GM21381 (cell line): ENCODE data around the gene SCAMP3.
A peak's percentile ranks its signal among the peaks of the same experiment; 100 is the strongest.

Experiments
- ATAC-seq: cut with Tn5 transposase; IDR thresholded peaks from one replicate; pipeline ENCODE4 v1.9.1; 2021; ENCODE audit warnings: mild to moderate bottlenecking, moderate library complexity; ENCODE audit not compliant: unreplicated experiment

SCAMP3 gene

DNA sequence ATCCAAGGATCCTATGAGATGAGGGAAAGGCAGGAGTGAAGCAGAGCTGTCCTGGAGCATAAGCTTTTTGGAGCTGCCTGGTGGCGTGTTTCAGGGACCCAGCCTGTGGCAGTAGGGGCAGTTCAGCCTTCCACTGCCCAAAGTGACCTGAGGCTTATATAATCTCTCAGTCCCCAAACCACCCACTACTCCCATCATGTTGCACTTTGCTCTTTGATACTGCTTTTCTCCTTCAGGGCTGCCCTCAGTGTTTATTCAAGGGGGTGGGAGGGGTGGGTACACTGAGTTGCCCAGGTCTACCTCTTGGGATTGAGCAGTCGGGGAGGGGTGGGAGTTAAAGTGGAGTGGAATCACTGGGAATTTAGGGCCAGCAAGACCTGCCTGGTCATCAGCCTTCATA, 24.4 kb upstream of the SCAMP3 start:
- ATAC-seq = no peak

DNA sequence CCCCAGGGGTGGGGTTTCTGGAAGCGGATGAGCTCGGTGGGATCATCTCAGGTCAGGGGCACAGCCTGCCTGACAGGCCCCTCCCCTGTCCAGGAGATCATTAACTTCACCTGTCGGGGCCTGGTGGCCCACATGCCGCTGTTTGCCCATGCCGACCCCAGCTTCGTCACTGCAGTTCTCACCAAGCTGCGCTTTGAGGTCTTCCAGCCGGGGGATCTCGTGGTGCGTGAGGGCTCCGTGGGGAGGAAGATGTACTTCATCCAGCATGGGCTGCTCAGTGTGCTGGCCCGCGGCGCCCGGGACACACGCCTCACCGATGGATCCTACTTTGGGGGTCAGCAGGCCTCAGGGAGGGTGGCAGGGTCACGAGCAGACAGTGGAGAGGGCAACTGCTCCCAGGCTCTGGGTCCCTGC, 23.5 kb upstream of the SCAMP3 start:
- no peak for ATAC-seq

DNA sequence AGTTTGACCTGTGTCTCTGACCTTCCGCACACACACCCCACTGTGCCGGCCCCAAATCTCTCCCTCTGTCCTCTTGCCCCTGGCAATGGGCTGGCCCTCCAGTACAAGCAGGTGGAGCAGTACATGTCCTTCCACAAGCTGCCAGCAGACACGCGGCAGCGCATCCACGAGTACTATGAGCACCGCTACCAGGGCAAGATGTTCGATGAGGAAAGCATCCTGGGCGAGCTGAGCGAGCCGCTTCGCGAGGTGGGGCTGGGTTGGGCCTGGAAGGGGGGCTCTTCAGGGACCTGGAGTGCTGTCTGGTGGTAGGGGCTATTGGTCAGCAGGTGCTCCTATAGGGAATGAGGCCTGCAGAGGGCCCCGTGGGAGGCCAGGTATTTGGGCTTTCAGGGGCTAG, 22.9 kb upstream of the SCAMP3 start:
- ATAC-seq = no peak

DNA sequence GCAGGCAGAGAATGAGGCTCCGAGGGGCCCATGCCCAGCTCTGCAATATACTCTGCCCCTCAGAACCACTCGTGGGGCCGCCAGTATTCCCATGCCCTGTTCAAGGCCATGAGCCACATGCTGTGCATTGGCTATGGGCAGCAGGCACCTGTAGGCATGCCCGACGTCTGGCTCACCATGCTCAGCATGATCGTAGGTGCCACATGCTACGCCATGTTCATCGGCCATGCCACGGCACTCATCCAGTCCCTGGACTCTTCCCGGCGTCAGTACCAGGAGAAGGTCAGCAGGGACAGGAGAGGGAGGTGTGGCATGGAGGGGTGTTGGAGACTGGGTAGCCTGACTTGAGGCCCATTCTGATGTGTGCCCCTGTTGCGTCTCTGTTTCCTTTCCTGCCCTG, 22.3 kb upstream of the SCAMP3 start:
- no peak for ATAC-seq

DNA sequence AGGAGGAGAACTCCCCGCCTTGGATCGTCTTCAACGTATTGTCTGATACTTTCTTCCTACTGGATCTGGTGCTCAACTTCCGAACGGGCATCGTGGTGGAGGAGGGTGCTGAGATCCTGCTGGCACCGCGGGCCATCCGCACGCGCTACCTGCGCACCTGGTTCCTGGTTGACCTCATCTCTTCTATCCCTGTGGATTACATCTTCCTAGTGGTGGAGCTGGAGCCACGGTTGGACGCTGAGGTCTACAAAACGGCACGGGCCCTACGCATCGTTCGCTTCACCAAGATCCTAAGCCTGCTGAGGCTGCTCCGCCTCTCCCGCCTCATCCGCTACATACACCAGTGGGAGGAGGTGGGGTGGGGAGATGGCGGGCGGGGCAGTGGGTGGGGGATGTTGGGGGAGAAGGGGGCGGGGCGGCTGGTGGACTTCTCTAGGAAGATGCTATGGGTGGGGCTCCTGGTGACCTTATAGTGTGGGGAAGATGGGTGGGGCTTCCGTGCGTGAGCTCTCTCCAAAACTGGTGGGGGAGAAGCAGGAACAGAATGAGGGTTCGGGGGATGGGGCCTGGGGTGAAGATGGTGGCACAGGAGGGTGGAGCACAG, 20.4 kb upstream of the SCAMP3 start:
- no peak for ATAC-seq

DNA sequence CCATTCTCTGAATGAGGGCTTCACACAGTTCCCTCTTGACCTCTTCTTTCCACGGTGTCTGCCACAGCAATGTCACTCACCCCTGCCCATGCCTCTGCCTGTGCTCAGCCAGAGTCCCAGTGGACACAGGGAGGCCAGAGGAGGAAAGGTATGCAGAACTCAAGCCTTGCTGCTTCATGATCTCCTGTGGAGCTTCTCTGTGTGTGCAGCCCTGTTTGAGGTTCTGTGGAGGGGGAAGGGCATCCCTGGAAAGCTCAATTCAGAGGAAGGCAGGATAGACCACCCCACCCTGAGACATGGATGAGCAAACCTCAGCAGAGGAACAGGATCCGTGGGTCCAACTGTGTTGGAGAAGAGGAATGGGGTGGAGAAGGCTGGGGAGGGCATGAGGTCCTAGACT, 17.1 kb upstream of the SCAMP3 start:
- no peak for ATAC-seq

DNA sequence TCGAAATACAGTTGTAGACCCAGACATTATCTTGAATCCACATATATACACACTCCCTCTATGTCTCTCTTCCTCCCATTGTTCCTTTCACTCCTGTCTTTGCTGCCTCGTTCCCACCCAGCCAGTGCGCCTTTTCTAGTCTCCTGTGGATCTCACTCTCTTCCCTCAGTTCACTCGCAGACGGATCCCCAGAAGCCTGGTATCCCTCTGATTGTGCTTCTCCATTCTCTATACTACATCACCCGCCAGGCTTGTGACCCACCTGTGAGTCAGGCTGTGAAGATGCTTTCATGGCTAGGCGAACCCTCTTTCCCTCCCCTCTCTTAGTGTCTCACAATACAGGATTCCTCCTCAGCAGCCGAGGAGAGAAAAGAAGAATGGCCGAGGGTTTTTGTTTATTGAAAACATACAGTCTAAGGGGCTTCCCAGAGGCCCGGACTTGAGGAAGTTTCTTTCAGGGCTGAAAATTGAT, 16.6 kb upstream of the SCAMP3 start:
- no peak for ATAC-seq

DNA sequence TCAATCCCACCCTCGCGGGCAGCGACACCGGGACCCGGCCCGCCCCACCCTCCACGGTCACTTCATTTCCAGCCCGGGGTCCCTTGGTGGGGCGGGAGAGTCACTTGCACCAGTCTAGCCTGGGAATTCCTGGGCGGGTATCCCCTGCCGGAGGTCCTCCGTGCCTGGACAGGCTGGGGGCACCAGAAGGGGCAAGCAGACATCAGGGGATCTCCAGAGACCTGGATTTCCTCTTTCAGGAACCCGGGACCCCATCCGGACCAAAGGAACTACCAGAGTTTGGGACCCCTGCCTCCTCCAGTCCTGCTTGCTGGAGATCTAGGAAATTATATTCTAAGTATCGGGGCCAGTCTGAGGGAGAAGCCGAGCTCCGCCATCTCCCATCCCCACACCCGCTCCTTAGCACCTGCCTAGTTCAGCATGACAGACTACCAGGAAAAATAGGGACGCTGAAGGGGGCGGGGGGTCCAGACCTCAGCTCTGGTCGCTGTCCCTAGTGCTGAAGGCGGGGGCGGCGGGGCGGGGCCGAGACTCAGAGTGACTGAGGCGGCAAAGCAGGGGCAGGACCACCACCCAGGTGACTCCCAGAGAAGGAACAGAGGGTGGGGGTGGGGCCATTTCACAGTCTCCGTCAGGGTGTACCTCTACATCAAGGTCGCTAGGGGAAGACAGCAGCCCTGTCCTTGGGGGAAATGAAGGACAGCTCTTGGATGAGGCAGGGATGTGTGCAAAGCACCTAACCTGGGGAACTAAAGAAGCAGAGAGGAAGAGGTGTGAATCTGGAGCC, 15.9 kb upstream of the SCAMP3 start:
- no peak for ATAC-seq

DNA sequence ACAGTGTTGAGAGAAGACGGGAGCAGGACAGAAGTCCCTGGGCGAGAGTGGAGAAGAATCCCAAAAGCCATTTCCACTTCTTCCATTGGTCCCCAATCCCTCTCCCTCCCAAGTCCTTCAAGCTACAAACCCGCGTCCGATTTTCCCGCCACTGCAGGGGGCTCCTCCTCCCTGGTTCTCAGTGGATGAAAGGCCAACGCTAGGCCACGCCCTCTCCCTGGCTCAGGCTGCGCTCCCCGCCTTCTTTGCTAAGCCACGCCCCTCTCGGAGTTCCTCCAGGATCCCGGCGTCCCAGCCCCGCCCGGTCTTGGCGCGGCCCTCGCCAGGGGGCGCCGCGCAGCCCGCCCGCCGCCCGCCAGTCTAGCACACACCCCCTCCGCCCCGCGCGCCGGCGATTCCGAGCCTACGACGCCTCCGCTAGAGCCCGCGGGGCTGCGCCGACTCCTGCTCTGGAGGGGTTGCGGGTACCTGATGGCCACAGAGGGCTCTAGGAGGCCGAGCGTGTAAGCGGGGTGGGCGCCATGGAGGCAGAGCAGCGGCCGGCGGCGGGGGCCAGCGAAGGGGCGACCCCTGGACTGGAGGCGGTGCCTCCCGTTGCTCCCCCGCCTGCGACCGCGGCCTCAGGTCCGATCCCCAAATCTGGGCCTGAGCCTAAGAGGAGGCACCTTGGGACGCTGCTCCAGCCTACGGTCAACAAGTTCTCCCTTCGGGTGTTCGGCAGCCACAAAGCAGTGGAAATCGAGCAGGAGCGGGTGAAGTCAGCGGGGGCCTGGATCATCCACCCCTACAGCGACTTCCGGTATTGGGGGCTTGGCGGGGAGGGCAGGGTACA, 15.1 kb upstream of the SCAMP3 start, which contains the start of gene HCN3:
Gene HCN3 (plus strand): TSS at position 394 of the 832 bp plus-strand sequence. CDS start 128 bp downstream, at position 522.
- peak; percentile 64 for ATAC-seq

DNA sequence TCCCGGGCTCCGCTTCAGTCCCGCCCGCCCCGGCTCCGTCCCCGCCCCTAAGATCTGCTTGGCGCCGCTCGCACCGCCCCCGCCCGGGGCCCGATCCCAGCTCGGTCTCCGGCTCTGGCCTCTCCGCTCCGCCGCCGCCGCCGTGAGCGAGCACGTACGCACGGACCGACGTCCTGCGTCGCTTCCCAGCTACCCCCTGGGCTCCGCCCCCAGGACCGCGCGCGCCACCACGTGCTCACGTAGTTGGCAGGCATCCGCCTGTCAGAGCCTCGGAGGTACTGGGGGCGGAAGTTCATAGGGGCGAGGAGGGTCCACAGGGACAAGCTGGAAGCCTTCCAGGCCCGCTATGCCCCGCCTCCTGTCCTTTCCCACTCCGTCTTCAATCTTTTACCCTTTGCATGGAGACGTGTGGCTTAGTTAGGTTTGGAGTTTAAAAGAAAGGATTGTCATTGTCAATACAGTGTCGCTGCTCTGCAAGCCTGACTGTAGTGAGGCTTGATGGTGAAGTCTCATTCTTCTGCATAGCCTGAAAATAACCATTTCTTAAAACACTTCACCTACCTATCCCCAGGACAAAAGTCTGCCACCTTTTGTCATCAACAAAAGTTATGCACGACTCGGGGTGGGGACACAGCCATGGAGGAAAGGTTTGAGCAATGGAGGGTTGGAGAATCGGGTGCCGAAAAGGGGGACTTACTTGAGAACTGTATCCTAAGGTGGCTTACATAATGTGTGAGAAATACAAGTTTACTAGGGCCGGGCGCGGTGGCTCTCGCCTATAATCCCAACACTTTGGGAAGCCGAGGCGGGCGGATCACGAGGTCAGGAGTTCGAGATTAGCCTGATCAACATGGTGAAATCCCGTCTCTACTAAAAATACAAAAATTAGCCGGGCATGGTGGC, 11.4 kb upstream of the SCAMP3 start, which contains the start of gene CLK2:
Gene CLK2 (minus strand): TSS at position 162 of the 903 bp plus-strand sequence. CDS start 2,527 bp downstream, outside the sequence.
- peak; percentile 70 for ATAC-seq

DNA sequence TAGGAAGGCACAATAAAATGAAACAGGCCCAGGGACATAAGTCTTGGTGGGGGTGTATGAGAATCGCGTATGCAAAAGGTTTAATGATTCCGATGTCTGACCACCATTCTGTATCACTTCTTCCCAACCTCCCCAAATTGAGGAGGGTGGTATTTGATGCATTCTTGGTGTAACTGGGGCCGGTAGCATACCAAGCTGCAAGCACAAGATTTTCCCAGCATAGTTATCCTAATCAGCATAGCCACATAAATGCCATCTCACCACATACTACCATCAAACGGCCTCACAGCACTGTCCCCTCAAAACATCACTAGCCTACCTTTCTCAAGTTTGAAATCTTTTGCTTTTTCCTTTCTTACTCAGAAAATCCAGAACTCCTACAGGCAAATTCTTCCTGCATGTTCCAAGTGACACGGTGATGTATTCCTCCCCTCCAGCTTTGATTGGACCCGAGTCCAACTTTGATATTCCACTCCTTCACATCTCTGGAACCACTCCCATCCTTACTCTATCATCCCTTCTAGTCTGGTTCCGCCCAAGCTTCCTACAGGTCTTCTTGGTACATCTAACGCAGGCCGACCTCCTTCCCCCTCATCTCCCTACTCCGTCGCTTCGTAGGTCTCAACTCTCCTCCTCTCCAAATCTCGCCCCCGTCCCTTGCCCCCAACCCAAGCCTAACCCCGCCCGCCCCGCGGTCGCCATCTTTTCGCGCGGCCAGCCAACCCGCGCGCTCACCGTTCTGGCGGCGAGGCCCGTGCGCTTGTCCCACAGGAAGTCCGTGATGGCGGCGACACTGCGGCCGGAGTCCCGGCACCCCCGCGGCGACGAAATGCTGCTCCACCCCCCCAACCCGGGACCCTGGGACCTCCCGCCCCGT, 10.5 kb upstream of the SCAMP3 start:
- ATAC-seq = peak; percentile 35

DNA sequence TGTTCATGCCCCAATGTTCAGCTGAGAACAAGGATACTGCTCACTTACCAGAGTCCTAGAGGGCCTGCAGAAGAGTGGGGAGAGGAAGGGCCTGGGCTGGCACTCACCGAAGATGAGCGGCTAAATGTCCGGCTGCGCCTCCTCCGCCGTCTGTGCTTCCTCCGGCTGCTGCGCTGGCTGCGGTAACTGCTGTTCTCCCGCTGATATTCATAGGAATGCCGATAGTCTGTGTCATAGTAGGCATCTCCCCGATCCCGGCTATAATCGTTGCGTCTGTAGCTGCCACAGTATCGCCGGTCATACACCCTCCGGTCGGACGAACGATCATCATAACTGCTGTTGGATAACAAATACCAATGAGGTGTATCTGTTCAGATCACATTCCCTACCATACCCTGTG, 7.2 kb upstream of the SCAMP3 start:
- no peak for ATAC-seq

DNA sequence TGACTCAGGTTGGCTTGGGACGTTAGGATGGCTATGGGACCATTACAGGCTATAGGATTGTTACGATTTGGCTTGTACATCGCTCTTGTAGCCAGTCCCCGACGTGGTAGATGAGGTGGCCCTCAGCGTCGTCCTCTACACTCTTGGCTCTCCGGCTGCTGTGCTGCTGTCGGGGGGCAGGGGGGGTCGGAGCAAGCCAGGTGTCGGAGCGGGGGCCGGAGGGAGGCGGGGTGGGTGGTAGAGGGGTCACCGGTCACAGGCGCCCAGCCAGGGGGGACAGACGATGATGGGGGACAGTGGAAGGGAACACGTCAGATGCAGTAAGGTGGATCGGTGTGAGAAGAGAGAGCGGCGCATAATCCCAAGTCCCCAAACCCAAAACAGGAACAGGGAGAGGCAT, 6.5 kb upstream of the SCAMP3 start:
- no peak for ATAC-seq

DNA sequence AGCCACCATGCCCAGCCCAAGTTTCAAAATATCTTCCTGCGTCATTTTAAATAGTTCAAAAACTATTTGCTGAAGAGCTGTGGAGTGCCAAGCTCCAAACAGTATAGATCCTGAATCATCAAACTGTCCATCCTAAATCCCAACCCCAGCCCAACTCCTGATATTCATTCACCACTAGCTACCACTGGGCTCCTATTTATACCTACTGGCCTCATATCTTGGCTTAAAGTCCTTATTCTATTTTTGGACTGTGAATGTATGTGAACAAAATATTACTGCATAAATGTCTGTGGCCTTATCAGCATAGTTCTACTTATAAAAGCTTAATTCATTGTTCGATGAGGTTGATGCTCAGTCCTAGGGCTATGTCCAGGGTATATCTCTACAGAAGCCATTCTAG, 5.2 kb upstream of the SCAMP3 start:
- no peak for ATAC-seq

DNA sequence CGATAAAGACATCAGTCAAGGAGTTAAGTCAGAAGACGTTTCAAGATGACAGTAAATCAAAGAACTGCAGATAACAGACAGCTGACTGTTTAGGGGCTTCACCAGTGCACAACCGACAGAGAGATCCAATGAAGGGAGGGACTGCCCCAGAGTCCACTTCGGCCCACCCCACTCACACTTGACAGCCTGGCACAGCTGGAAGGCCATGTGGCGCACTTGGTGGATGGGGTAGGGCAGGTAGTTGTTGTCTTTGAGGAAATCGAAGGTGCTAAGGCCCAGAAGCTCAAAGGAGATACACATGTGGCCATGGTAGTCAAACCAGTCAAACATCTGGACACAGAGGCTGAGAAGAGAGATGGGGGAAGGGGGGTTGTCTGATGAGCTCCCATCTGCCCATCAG, 4.4 kb upstream of the SCAMP3 start:
- no peak for ATAC-seq

DNA sequence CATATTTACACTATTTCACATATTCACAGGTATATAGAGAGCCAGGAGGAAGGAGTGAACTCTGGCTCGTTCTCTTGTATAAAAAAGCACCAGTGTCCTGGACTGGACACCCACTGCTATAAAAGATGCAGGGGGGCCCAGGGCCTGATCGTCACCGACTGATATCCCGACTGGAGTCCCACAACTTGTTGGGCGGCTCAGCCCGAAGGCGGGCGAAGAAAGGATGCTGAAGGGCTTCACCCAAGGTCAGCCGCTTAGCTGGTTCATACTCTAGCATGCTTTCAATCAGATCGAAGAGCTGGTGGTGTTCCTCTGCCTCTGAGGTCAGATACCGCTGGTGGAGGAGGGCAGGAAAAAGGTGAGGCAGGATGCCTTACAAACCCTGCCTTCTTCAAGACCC, 907 bp upstream of the SCAMP3 start:
- no peak for ATAC-seq

DNA sequence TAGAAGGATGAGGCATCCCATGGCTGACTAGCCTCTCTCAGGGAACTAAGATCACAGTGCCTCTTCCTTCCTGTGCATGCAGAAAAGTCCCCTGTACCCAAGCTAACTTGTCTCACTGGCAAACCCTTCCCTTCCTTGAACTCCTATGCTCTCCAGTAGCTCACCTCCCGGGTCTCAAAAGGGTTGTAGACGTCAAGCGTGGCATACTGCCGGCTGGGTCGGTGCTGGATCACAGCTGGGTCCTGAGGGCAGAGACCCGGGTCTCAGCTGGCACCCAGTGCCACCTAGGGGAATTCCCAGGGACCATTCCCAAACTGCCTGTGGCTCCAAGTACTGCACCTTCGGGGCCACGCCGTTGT, 688 bp downstream of the SCAMP3 start:
- peak; percentile 16 for ATAC-seq

DNA sequence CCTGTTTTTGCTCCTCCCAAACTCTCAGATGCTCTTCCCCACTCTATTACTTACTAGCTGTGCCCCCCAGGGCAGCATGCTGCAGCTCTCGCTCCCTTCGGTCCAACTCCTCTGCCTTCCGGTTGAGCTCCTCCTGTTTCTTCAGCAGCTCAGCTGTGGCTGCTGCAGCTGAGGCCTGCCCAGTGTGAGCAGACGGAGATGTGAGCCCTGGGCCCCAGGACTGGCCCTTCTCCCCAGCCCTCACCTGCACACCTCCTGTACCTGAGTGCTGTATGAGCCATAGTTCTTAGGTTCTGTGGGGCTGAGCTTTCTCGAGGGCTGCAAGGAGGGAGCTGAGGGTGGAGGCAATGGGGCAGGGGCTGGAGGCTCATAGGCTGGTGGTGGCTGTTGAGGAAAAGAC, 1.9 kb downstream of the SCAMP3 start:
- no peak for ATAC-seq

DNA sequence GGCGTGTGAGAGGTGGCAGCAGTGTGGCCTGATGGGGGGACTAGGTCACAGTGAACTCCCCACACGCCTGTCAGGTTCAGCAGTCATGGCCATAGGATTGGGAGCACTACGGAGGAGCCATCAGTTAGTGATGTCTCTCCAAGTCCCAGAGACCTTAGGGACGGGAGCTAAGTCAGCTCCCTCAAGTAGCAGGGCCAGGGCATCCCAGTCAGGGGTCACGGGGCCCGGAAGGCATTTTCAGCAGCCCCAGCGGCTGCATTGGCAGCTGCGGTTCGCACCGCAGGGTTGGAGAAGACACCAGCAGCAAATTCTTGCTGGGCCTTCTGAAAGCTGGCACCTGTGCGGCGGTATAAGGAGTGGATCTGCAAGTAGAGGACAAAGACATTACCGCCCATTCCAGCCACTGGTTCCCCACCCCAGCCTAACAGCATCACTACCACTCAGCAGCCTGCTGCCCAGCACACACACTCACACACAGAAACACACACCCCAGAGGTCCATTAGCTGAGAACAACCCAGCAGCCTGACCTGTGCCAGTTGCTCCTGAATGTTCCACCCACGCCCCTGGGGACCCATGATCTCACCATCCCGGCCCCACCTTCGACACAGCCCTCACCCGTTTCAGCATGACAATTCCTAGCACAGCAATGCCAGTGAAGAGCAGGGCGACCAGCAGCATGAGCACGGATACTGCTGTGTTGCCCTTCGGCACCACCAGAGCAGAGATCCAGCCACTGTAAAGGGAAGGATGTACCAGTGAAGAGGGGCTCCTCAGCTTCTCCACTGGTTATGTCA, 5.9 kb downstream of the SCAMP3 start:
- ATAC-seq = no peak
